Adipocyte (in vitro differentiated cells): Measurements from ENCODE around the gene CDH4.

Experiments
- DNase-seq: peaks from one replicate; pipeline ENCODE4 v3.0.0-alpha.2; 2015; ENCODE audit warnings: low read depth
- H3K27me3 ChIP-seq: replicated peaks from 2 replicates; pipeline ENCODE4 v1.7.0; 2013; ENCODE audit warnings: mild to moderate bottlenecking, low read length, moderate library complexity; ENCODE audit not compliant: control insufficient read depth, insufficient read depth
- H3K36me3 ChIP-seq: 2 replicates; pipeline ENCODE4 v1.7.0; 2013; ENCODE audit warnings: low read length, mild to moderate bottlenecking, moderate library complexity; ENCODE audit not compliant: control insufficient read depth, insufficient read depth, severe bottlenecking
- H3K4me1 ChIP-seq: 2 replicates; pipeline ENCODE4 v1.7.0; 2013; ENCODE audit warnings: mild to moderate bottlenecking, low read length, moderate library complexity; ENCODE audit not compliant: control insufficient read depth, insufficient read depth
- H3K4me3 ChIP-seq: 2 replicates; pipeline ENCODE4 v1.7.0; 2013; ENCODE audit warnings: mild to moderate bottlenecking, low read length, moderate library complexity
- H3K9ac ChIP-seq: 2 replicates; pipeline ENCODE4 v1.7.0; 2013; ENCODE audit warnings: mild to moderate bottlenecking, low read length, moderate library complexity
- H3K9me3 ChIP-seq: 2 replicates; pipeline ENCODE4 v1.7.0; 2013; ENCODE audit warnings: mild to moderate bottlenecking, low read length, moderate library complexity; ENCODE audit not compliant: control insufficient read depth

The CDH4 gene

GRCh38 chr20:61682114-61682995 lies 430.3 kb downstream of the CDH4 start:
- Histone ChIP-seq H3K4me1 (no peaks in the 10 kb centered on the region), H3K4me3 (no peak overlapping the region), H3K9ac (no peak overlapping the region), H3K36me3 (no peaks in the 10 kb centered on the region), H3K9me3 (no peaks in the 10 kb centered on the region), H3K27me3 (peaks cover 43% of the 10 kb centered on the region)
- DNase-seq = no peak

- Histone ChIP-seq H3K4me3 (no peak overlapping the region), H3K36me3 (no peaks in the 10 kb centered on the region), H3K4me1 (no peaks in the 10 kb centered on the region), H3K27me3 (peaks cover 49% of the 10 kb centered on the region), H3K9ac (no peak overlapping the region), H3K9me3 (no peaks in the 10 kb centered on the region)
- no peak for DNase-seq
Measured at GRCh38 chr20:61682996-61683681, 431.1 kb downstream of the CDH4 start.

GRCh38 chr20:61683721-61684120 lies 431.7 kb downstream of the CDH4 start:
- DNase-seq = no peak
- no peaks in the 10 kb centered on the region for H3K4me1 ChIP-seq
- H3K9me3 ChIP-seq = no peaks in the 10 kb centered on the region
- no peaks in the 10 kb centered on the region for H3K36me3 ChIP-seq
- no peak overlapping the region for H3K4me3 ChIP-seq
- H3K27me3 ChIP-seq = peaks cover 48% of the 10 kb centered on the region
- H3K9ac ChIP-seq = no peak overlapping the region

- H3K4me1 ChIP-seq = no peaks in the 10 kb centered on the region
- H3K9me3 ChIP-seq = no peaks in the 10 kb centered on the region
- H3K4me3 ChIP-seq = no peak overlapping the region
- no peaks in the 10 kb centered on the region for H3K36me3 ChIP-seq
- peaks cover 45% of the 10 kb centered on the region for H3K27me3 ChIP-seq
- no peak for DNase-seq
- no peak overlapping the region for H3K9ac ChIP-seq
Measured at GRCh38 chr20:61684136-61684535, 432.1 kb downstream of the CDH4 start.

- DNase-seq = no peak
- H3K9ac ChIP-seq = no peak overlapping the region
Measured at GRCh38 chr20:61684583-61685235, 432.6 kb downstream of the CDH4 start.

GRCh38 chr20:61685462-61685861 lies 433.4 kb downstream of the CDH4 start:
- no peak overlapping the region for H3K9ac ChIP-seq
- no peaks in the 10 kb centered on the region for H3K4me1 ChIP-seq
- H3K9me3 ChIP-seq = no peaks in the 10 kb centered on the region
- H3K4me3 ChIP-seq = no peak overlapping the region
- DNase-seq = no peak
- H3K27me3 ChIP-seq = peaks cover 48% of the 10 kb centered on the region
- H3K36me3 ChIP-seq = no peaks in the 10 kb centered on the region

More at GRCh38 chr20:61684583-61685235, 432.6 kb downstream of the CDH4 start:
- H3K9me3 ChIP-seq = no peaks in the 10 kb centered on the region
- H3K4me3 ChIP-seq = no peak overlapping the region
- peaks cover 45% of the 10 kb centered on the region for H3K27me3 ChIP-seq
- H3K4me1 ChIP-seq = no peaks in the 10 kb centered on the region
- no peaks in the 10 kb centered on the region for H3K36me3 ChIP-seq

- H3K9ac ChIP-seq = no peak overlapping the region
- DNase-seq = no peak
- H3K4me3 ChIP-seq = no peak overlapping the region
- H3K9me3 ChIP-seq = no peaks in the 10 kb centered on the region
- H3K36me3 ChIP-seq = no peaks in the 10 kb centered on the region
- no peaks in the 10 kb centered on the region for H3K4me1 ChIP-seq
- H3K27me3 ChIP-seq = peaks cover 55% of the 10 kb centered on the region
Measured at GRCh38 chr20:61686051-61686936, 434.2 kb downstream of the CDH4 start.

- Histone ChIP-seq H3K36me3 (no peaks in the 10 kb centered on the region), H3K4me1 (no peaks in the 10 kb centered on the region), H3K4me3 (no peak overlapping the region), H3K27me3 (peaks cover 62% of the 10 kb centered on the region), H3K9me3 (no peaks in the 10 kb centered on the region), H3K9ac (no peak overlapping the region)
- no peak for DNase-seq
Measured at GRCh38 chr20:61688411-61688810, 436.4 kb downstream of the CDH4 start.

- H3K4me1 ChIP-seq = no peaks in the 10 kb centered on the region
- no peaks in the 10 kb centered on the region for H3K9me3 ChIP-seq
- no peaks in the 10 kb centered on the region for H3K36me3 ChIP-seq
- H3K4me3 ChIP-seq = no peak overlapping the region
- H3K9ac ChIP-seq = no peak overlapping the region
- DNase-seq = no peak
- H3K27me3 ChIP-seq = peaks cover 47% of the 10 kb centered on the region
Measured at GRCh38 chr20:61690150-61690549, 438.1 kb downstream of the CDH4 start.

GRCh38 chr20:61690993-61691838 lies 439.2 kb downstream of the CDH4 start:
- H3K4me1 ChIP-seq = no peaks in the 10 kb centered on the region
- no peak for DNase-seq
- no peaks in the 10 kb centered on the region for H3K36me3 ChIP-seq
- H3K9ac ChIP-seq = no peak overlapping the region
- H3K9me3 ChIP-seq = no peaks in the 10 kb centered on the region
- H3K4me3 ChIP-seq = no peak overlapping the region
- H3K27me3 ChIP-seq = peaks cover 44% of the 10 kb centered on the region
